ENCODE results near the gene SLC25A39.
A peak's percentile ranks its signal among the peaks of the same experiment; 100 is the strongest.

The SLC25A39 gene

DNA sequence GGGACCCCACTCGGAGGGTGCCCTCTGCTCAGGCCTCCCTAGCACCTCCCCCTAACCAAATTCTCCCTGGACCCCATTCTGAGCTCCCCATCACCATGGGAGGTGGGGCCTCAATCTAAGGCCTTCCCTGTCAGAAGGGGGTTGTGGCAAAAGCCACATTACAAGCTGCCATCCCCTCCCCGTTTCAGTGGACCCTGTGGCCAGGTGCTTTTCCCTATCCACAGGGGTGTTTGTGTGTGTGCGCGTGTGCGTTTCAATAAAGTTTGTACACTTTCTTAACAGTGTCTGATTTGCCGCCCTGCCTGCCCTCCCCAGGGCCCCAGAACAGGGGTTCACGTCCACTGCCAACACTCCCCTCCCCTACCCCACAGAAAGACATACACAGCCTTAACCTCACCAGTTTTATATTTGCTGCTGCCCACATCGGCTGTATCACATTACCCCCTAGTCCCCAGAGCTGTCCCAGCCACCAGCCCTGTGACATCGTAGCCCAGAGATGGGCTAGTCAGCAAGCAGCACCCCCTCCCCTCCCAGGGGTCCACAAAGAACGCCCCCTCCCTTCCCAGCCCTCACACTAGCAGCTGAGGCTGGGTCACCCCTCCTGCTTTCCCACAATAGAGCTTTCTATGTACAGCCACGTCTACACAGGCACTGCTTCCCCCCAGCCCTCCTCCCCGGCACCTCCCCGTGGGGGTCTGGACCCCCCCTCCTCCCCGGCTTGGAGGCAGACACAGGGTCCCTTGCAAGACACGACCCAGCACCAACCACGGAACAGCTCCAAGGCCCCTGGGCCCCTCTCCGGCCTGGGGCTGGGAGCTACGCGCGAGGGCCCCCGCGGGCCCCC, 28.4 kb upstream of the SLC25A39 start:
- no peak overlapping the region for H3K4me3 ChIP-seq (replicated peaks; ENCODE audit: low read depth, low read length)
- no peak for DNase-seq (ENCODE audit: extremely low read depth, low read depth)

GRCh38 chr17:44351961-44352827, 27.6 kb upstream of the SLC25A39 start:
- H3K4me3 ChIP-seq (replicated peaks; ENCODE audit: low read depth, low read length), result no peak overlapping the region
- TF ChIP-seq, protein P1, sequence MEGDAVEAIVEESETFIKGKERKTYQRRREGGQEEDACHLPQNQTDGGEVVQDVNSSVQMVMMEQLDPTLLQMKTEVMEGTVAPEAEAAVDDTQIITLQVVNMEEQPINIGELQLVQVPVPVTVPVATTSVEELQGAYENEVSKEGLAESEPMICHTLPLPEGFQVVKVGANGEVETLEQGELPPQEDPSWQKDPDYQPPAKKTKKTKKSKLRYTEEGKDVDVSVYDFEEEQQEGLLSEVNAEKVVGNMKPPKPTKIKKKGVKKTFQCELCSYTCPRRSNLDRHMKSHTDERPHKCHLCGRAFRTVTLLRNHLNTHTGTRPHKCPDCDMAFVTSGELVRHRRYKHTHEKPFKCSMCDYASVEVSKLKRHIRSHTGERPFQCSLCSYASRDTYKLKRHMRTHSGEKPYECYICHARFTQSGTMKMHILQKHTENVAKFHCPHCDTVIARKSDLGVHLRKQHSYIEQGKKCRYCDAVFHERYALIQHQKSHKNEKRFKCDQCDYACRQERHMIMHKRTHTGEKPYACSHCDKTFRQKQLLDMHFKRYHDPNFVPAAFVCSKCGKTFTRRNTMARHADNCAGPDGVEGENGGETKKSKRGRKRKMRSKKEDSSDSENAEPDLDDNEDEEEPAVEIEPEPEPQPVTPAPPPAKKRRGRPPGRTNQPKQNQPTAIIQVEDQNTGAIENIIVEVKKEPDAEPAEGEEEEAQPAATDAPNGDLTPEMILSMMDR (IDR thresholded peaks at IDR 0.05; ENCODE audit: low read depth, low read length, missing control alignments), result no peak
- no peak for DNase-seq (ENCODE audit: extremely low read depth, low read depth)

More for the DNA sequence above, 28.4 kb upstream of the SLC25A39 start:
- TF ChIP-seq, protein P1 (IDR thresholded peaks at IDR 0.05; ENCODE audit: low read depth, low read length, missing control alignments), result no peak

GRCh38 chr17:44351464-44351863, 26.8 kb upstream of the SLC25A39 start:
- DNase-seq (ENCODE audit: extremely low read depth, low read depth), result no peak
- H3K4me3 ChIP-seq (replicated peaks; ENCODE audit: low read depth, low read length), result no peak overlapping the region
- TF ChIP-seq, protein P1 (IDR thresholded peaks at IDR 0.05; ENCODE audit: low read depth, low read length, missing control alignments), result no peak

- H3K4me3 ChIP-seq (replicated peaks; ENCODE audit: low read depth, low read length), result no peak overlapping the region
- no peak for DNase-seq (ENCODE audit: extremely low read depth, low read depth)
- TF ChIP-seq, protein P1 (IDR thresholded peaks at IDR 0.05; ENCODE audit: low read depth, low read length, missing control alignments), result peak; percentile 84
Observed at GRCh38 chr17:44350733-44351226, 26.2 kb upstream of the SLC25A39 start.

GRCh38 chr17:44349553-44350070, 25.0 kb upstream of the SLC25A39 start:
- no peak for DNase-seq (ENCODE audit: extremely low read depth, low read depth)
- TF ChIP-seq, protein P1 (IDR thresholded peaks at IDR 0.05; ENCODE audit: low read depth, low read length, missing control alignments), result no peak
- no peak overlapping the region for H3K4me3 ChIP-seq (replicated peaks; ENCODE audit: low read depth, low read length)

- DNase-seq (ENCODE audit: extremely low read depth, low read depth), result no peak
- no peak overlapping the region for H3K4me3 ChIP-seq (replicated peaks; ENCODE audit: low read depth, low read length)
- TF ChIP-seq, protein P1 (IDR thresholded peaks at IDR 0.05; ENCODE audit: low read depth, low read length, missing control alignments), result no peak
Observed at GRCh38 chr17:44348988-44349364, 24.4 kb upstream of the SLC25A39 start.
